ENCODE data around the gene ZNF534.
A peak's percentile ranks its signal among the peaks of the same experiment; 100 is the strongest.

ZNF534 gene

DNA sequence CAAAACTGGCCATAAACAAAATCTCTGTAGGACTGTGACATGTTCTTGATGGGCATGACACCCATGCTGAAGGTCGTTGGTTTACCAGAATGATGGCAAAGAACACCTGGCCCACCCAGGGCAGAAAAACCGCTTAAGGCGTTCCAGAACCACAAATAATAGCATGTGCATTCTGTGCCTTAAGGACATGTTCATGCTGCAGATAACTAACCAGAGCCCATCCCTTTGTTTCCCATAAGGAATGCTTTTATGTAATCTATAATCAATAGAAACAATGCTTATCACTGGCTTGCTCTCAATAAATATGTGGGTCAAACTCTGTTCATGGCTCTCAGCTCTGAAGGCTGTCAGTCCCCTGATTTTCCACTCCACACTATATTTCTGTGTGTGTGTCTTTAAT, 13.2 kb downstream of the ZNF534 start:
- TF ChIP-seq CTCF (IDR thresholded peaks at IDR 0.05; ENCODE audit: insufficient read depth, low read depth, low read length, missing control alignments): no peak
- H3K4me3 ChIP-seq (ENCODE audit: low read length): no peak overlapping the region
- DNase-seq (ENCODE audit: low read depth): no peak

DNA sequence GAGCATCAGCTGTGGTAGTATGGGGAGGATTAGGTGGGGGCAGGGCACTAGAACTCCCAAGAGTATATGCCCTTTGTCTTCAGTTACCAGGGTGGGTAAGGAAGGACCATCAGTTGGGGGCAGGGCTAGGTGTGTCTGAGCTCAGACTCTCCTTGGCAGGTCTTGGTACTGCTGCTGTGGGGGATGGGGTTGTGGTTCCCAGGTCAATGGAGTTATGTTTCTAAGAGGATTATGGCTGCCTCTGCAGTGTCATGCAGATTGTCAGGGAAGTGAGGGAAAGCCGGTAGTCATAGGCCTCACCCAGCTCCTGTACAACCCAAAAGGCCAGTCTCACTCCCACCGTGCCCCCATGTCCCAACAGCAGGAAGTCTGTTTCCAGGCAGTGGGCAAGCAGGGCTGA, 15.6 kb downstream of the ZNF534 start:
- no peak for DNase-seq (ENCODE audit: low read depth)
- H3K4me3 ChIP-seq (ENCODE audit: low read length): no peak overlapping the region
- no peak for TF ChIP-seq CTCF (IDR thresholded peaks at IDR 0.05; ENCODE audit: insufficient read depth, low read depth, low read length, missing control alignments)

DNA sequence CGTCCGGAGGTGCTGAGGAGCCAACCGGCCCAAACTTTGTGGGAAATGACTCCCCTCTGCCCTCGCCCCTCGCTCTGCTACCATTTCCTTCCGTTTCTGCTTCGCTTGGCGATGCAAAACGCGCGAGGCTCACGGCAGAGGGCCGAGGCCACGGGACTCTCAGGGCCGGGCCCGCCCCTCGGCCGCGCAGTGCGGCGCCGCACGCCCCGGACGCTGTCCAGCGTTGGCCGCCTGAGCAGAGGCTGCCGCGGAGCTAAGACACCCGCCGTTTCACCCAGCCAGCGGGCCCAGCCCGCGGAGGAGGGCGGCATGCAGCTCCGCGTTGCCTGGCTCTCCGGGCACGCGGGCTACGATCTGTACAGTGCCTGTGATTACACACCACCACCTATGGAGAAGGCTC, 22.3 kb downstream of the ZNF534 start:
- no peak for DNase-seq (ENCODE audit: low read depth)
- TF ChIP-seq CTCF (IDR thresholded peaks at IDR 0.05; ENCODE audit: insufficient read depth, low read depth, low read length, missing control alignments): no peak
- no peak overlapping the region for H3K4me3 ChIP-seq (ENCODE audit: low read length)

DNA sequence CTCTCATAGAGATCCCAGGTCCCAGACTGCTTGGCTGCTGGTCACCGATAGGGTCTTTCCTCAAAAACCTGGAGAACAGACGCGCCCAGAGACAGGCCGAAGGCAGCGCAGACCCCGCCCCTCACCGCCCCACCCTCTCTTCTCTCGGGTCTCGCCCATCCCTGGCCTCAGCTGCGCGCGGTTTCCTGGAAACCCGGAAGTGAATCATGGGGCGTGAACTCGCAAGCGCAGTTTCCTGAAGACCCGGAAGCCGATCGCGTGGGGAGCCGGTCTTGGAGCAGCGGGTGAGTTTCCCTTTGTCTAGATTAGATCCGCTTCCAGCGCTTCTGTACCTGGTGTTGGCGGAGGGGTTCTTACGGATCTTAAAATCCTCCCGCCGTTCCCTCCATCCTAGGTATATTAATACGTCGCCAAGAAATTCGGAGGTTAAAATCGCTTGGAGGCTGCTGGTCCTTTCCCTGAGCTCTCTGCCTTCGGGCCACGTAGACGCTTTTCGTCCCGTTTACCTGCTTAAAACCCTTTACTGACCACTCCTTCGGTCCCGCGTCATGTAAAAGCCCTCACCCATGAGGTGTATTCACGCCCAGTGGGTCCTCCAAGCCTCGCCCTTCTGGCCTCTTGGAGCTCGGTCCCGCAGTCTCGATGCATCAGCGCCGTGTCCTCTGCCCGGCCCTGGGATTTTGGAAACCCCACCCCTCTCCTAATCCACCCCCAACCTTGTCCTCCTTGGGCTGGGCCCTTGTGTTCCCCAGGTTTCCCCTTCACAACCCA, 24.6 kb downstream of the ZNF534 start, which contains the start of gene ZNF578:
Gene ZNF578, plus strand, starts transcription at position 230 of the 771 bp plus-strand sequence. CDS start 48,293 bp downstream, outside the sequence.
- H3K4me3 ChIP-seq (ENCODE audit: low read length): peak within 1 kb of the TSS; percentile 66
- TF ChIP-seq CTCF (IDR thresholded peaks at IDR 0.05; ENCODE audit: insufficient read depth, low read depth, low read length, missing control alignments): peak; percentile 20
- peak; percentile 85 for DNase-seq (ENCODE audit: low read depth)

DNA sequence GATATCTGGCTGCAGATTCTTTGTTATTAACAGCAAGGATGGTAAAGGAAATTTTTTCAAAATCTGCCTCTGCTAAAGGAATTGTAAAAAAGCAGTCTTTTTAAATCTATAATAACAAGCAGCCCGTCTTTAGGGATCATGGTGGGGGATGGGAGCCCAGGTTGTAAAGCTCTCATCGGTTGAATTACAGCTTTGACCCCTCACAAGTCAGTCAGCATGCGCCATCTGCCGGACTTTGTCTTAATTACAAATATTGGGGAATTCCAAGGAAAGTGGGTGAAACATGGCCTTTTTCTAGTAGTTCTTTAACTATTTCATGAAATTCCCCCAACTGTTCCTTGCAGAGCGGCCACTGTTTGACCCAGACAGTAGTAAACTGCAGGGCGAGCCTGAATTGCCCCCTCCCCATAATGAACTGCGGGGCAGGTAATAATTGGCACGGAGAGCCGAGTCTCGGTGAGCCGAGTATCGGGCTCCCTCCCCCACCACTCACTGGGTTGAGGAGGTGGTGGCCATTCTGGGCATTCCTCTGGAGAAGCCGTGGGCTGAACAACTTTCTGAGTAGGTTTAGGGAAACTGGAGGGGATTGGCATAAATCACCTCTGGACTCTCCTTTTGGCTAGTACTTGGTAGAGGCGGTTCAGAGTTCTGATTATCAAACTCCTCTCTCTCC, 36.0 kb downstream of the ZNF534 start:
- no peak for TF ChIP-seq CTCF (IDR thresholded peaks at IDR 0.05; ENCODE audit: insufficient read depth, low read depth, low read length, missing control alignments)
- H3K4me3 ChIP-seq (ENCODE audit: low read length): no peak overlapping the region

DNA sequence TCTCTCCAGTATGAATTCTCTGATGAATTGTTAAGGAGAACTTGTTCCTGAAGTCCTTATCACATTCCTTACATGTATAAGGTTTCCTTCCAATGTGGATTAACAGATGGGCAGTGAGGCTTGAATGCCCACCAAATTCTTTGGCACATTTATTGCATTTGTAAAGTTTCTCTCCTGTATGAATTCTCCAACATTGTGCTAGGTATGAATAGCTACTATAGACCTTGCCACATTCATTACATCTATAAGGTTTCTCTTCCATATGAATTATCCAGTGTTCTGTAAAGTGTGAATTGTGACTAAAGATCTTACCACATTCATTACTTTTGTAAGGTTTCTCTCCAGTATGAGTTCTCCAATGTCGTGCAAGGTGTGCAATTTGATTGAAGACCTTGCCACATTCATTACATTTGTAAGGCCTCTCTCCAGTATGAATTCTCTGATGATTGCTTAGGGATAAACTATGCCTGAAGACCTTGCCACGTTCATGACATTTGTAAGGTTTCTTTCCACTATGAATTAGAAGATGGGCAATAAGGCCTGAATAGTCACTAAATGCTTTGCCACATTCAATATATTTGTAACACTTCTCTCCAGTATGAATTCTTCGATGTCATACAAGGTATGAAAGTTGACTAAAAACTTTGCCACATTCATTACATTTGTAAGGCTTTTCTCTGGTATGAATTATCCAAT, 44.9 kb downstream of the ZNF534 start:
- no peak overlapping the region for H3K4me3 ChIP-seq (ENCODE audit: low read length)
- DNase-seq (ENCODE audit: low read depth): no peak
- TF ChIP-seq CTCF (IDR thresholded peaks at IDR 0.05; ENCODE audit: insufficient read depth, low read depth, low read length, missing control alignments): no peak

More for the DNA sequence above, 36.0 kb downstream of the ZNF534 start:
- no peak for DNase-seq (ENCODE audit: low read depth)
